ENCODE results near the gene UBE2L3.
"Not testable (repeated sequence)": the region's sequence is repeated elsewhere in the genome, so short reads cannot be mapped to it uniquely, and the experiment has no call there.

UBE2L3 gene

GRCh38 chr22:21567456-21568346, at the start of gene UBE2L3:
UBE2L3 (plus strand) TSS chr22:21567714; CDS start chr22:21567745, 31 bp downstream.
- DNase-seq (ENCODE audit: low spot score), result peak; percentile 62

DNA sequence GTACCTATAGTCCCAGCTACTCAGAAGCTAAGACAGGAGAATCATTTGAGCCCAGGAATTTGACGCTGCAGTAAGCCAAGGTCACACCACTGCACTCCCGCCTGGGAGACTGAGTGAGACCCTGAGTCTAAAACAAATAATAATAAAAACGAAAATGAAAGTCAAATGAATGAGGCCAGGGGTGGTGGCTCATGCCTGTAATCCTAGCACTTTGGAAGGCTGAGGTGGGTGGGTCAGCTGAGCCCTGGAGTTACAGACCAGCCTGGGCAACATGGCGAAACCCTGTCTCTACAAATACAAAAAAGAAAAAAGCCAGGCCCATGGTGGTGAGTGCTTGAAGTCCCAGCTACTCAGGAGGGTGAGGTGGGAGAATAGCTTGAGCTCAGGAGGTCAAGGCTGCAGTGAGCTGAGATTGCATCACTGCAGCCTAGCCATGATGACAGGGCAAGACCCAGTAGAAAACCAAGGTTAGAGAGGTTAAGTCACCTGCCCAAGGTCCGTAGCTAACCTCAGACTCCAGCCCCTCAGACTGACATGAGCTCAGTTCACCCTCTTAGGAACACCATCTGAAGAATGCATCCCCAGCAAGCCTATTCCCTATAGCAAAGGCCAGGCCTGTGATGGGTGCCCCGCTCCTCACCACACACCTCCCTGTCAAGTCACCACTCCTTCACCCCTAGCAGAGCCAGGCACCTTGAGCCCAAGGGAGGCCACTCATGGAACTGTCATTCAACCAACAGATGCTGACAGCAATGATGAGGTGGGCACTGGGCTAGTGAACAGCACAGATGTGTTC, 40.6 kb upstream of the UBE2L3 start:
- not testable (repeated sequence) for DNase-seq (ENCODE audit: low spot score)

- not testable (repeated sequence) for DNase-seq (ENCODE audit: low spot score)
Observed at GRCh38 chr22:21531525-21531924, 36.0 kb upstream of the UBE2L3 start.

- not testable (repeated sequence) for DNase-seq (ENCODE audit: low spot score)
Observed at GRCh38 chr22:21532863-21533648, 34.5 kb upstream of the UBE2L3 start.

GRCh38 chr22:21539862-21540261, 27.7 kb upstream of the UBE2L3 start:
- not testable (repeated sequence) for DNase-seq (ENCODE audit: low spot score)

DNA sequence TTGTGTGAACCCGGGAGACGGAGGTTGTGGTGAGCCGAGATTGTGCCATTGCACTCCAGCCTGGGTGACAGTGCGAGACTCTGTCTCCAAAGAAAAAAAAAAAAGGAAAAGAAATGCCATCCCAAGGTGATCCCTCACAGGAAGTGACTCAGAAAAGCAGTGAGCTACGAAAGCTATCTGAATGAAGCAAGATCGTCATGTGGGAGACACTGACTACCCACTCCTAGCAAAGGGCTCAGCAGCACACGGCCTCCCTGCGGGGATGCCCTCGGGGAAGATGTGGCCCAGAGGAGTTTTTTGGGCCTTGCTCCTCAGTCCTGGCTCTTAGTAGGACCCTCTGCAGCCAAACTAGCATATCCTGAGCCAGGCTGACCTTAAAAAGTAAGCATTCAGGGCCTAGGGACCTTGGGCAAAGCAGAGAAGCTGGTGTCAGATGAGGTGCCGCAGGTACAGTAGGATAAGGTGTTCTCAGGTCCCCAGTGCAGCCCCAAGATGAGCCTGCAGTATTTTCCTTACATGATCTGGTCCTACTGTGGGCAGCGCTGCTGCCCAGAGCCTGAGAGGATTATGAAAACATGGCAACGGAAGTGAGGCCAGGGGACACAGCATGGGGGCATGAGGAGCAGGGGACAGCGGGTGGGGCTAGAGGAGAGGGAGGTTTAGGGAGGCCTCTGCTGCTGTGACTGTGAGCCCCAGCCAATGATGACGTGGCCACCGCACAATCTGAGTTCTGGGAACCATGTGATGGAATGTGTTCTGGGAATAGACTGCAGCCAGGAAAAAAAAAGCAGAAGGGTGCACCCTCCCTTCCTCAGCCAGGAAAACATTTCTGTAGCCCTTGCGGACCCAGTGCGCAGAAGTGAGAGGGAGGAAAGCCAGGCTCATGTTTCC, 22.8 kb upstream of the UBE2L3 start:
- DNase-seq (ENCODE audit: low spot score), result not testable (repeated sequence)

- DNase-seq (ENCODE audit: low spot score), result not testable (repeated sequence)
Observed at GRCh38 chr22:21549558-21549957, 18.0 kb upstream of the UBE2L3 start.

DNA sequence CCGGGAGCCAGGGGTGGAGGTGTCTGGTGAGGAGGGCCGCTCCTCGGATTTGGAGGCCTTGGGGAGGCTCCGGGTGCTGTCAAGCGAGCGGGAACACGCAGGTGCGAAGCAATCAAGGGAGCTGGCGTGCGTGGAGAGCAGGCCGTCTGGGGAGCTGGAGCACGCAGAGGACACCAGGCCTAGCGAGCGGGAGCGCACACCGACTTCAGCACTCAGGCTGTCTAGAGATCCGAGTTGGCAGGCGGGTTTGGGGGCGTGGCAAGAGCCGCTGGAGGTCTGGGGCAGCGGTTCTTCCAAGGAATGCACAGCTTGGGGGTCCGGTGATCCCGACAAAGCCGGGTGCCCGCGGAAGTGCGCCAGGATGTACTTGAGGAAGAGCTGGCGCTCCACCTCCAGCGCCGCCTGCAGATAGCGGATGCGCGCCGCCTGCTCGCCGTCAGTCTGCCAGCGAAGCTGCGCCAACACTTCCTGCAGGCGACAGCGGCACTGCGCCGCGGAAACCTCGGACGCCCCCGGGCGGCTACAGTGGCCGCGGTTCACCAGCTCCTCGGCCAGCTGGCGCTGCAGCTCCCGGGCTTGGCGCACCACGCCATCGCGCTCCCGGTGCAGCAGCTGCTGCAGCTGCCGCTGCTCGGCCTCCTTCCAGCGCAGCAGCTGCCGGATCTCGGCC, 17.4 kb upstream of the UBE2L3 start:
- DNase-seq (ENCODE audit: low spot score), result not testable (repeated sequence)

DNA sequence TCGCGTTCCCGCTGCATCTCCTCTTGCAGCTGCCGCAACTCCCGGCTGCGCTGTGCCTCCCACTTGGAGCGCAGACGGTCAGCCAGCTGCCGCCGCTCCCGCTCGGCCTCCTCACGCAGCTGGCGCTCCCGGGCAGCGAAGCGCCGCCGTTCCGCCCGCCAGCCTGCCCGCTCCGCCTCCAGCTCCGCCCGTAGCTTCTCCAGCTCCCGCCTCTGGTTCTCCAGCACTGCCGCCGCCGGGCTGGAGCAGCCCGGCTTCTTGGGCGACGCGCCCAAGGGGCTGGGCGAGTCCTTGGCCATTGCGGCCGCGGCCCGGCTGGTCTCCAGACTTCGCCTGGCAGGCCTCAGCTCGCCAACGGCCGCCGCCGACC, 16.9 kb upstream of the UBE2L3 start:
- DNase-seq (ENCODE audit: low spot score), result not testable (repeated sequence)

- DNase-seq (ENCODE audit: low spot score), result not testable (repeated sequence)
Observed at GRCh38 chr22:21551361-21551760, 16.2 kb upstream of the UBE2L3 start, which contains the start of gene RIMBP3C. RIMBP3C (minus strand) TSS chr22:21551461; CDS start chr22:21550976, 485 bp downstream.

- not testable (repeated sequence) for DNase-seq (ENCODE audit: low spot score)
Observed at GRCh38 chr22:21559345-21560125, 8.0 kb upstream of the UBE2L3 start.

DNA sequence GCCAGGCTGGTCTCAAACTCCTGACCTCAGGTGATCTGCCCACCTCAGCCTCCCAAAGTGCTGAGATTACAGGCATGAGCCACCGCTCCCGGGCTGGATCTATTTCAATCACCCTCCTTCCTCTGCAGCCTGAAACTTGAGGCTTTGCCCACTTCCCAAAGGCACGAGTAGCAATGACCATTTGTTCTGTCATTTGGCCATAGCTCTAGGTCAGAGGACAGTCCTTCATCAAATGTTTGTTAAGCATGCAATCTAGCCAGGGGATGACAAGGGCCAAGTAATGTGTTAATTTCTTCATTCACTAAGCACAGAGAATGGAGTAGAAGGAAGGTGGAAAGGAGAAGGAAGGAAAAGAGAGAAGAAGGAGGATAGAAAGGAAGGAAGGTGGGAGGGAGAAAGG, 6.9 kb upstream of the UBE2L3 start:
- DNase-seq (ENCODE audit: low spot score), result not testable (repeated sequence)

GRCh38 chr22:21563912-21564311, 3.6 kb upstream of the UBE2L3 start:
- no peak for DNase-seq (ENCODE audit: low spot score)

GRCh38 chr22:21564411-21564810, 3.1 kb upstream of the UBE2L3 start:
- DNase-seq (ENCODE audit: low spot score), result no peak

GRCh38 chr22:21568347-21569075, 997 bp downstream of the UBE2L3 start:
- DNase-seq (ENCODE audit: low spot score), result peak; percentile 55

GRCh38 chr22:21569076-21569427, 1.5 kb downstream of the UBE2L3 start:
- DNase-seq (ENCODE audit: low spot score), result not testable (repeated sequence)

GRCh38 chr22:21569459-21570170, 2.1 kb downstream of the UBE2L3 start:
- no peak for DNase-seq (ENCODE audit: low spot score)

DNA sequence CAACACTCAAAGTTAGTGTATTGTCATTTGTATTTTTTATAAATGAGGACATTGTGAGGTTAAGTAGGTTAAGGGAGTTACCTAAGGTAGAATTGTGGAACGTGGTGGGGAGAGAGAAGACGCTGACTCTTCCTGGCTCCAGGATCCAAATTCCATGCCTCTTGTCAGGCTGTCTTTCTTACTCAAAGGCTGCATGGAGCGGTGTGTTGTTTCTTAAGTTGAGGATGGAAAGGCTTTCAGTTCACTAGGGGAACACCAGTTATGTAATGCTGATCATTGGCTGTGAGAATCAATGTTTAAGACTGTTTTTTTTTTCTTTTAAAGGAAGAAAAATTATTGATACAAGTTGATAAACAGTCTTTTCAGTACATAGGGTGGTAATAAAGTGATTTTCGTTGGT, 2.9 kb downstream of the UBE2L3 start:
- DNase-seq (ENCODE audit: low spot score), result no peak
